ENCODE measurements around the gene SHISA5. TPM values are rescaled to one million over a fixed set of nuclear protein-coding genes. Genes with fewer than 3 reads are reported as not detected.

Gene SHISA5
- polyA plus RNA-seq, 3 donors = 147 to 266 (median 242) TPM

- Histone ChIP-seq H3K27ac (ENCODE audit: low read depth in 1 of 2, low read length in 2 of 2) (no peak overlapping the region), H3K27me3 (ENCODE audit: control insufficient read depth in 2 of 2, insufficient read depth in 2 of 2, low read length in 2 of 2) (no peaks in the 10 kb centered on the region), H3K9ac (ENCODE audit: insufficient read depth, low read length, poor library complexity, severe bottlenecking) (no peak overlapping the region), H3K4me2 (replicated peaks; ENCODE audit: extremely low read depth, low read length, poor library complexity, severe bottlenecking) (no peak overlapping the region), H3K36me3 (replicated peaks in 1 of 2; ENCODE audit: control insufficient read depth in 1 of 2, insufficient read depth in 2 of 2, low read length in 2 of 2) (peaks cover 53 to 82% of the 10 kb centered on the region in 2 donors), H4K20me1 (ENCODE audit: insufficient read depth, low read length) (peaks cover 8% of the 10 kb centered on the region), H2AFZ (ENCODE audit: insufficient read depth, low read depth, low read length, poor library complexity, severe bottlenecking) (no peak overlapping the region), H3K4me1 (ENCODE audit: control insufficient read depth in 1 of 2, insufficient read depth in 2 of 2, low read length in 2 of 2) (peaks cover 29 to 41% of the 10 kb centered on the region in 2 donors), H3K79me2 (ENCODE audit: insufficient read depth, low read length) (no peaks in the 10 kb centered on the region), H3K9me3 (replicated peaks in 1 of 2; ENCODE audit: control insufficient read depth in 1 of 2, insufficient read depth in 1 of 2, low read length in 2 of 2) (no peaks in the 10 kb centered on the region), H3K4me3 (replicated peaks in 1 of 3; ENCODE audit: low read depth in 2 of 3, low read length in 3 of 3) (no peak overlapping the region)
- Mint-ChIP-seq H3K4me3 (no peak overlapping the region), H3K4me1 (peaks cover 40% of the 10 kb centered on the region), H3K27me3 (ENCODE audit: low read depth in 3 of 3) (peaks cover 0 to 2% (median 0%) of the 10 kb centered on the region in 3 donors), H3K27ac (peak overlapping the region in 1 of 7 donors; percentile 36), H3K36me3 (peaks cover 69 to 92% of the 10 kb centered on the region in 2 donors), H3K9me3 (peaks cover 3 to 21% (median 6%) of the 10 kb centered on the region in 7 donors)
- TF ChIP-seq CTCF (IDR thresholded peaks at IDR 0.05) = no peak
- 100% methylated on average over 5 of the region's 5 CpGs for WGBS (ENCODE audit: insufficient coverage)
- intact Hi-C loops (cut with micrococcal nuclease) = no loop called here
- DNase-seq = no peak
Observed at GRCh38 chr3:48536785-48537184, 32.8 kb upstream of the SHISA5 start.

- no peaks in the 10 kb centered on the region for H3K79me2 ChIP-seq (ENCODE audit: insufficient read depth, low read length)
- no peak overlapping the region for H3K4me2 ChIP-seq (replicated peaks; ENCODE audit: extremely low read depth, low read length, poor library complexity, severe bottlenecking)
- no peak overlapping the region for H3K4me3 Mint-ChIP-seq
- peaks cover 68 to 89% of the 10 kb centered on the region in 2 donors for H3K36me3 Mint-ChIP-seq
- peaks cover 33 to 47% of the 10 kb centered on the region in 2 donors for H3K4me1 ChIP-seq (ENCODE audit: control insufficient read depth in 1 of 2, insufficient read depth in 2 of 2, low read length in 2 of 2)
- no peak overlapping the region for H3K27ac ChIP-seq (ENCODE audit: low read depth in 1 of 2, low read length in 2 of 2)
- H3K9me3 Mint-ChIP-seq = peaks cover 3 to 21% (median 6%) of the 10 kb centered on the region in 7 donors
- no peaks in the 10 kb centered on the region for H3K27me3 ChIP-seq (ENCODE audit: control insufficient read depth in 2 of 2, insufficient read depth in 2 of 2, low read length in 2 of 2)
- peaks cover 5% of the 10 kb centered on the region for H4K20me1 ChIP-seq (ENCODE audit: insufficient read depth, low read length)
- no peaks in the 10 kb centered on the region for H3K9me3 ChIP-seq (replicated peaks in 1 of 2; ENCODE audit: control insufficient read depth in 1 of 2, insufficient read depth in 1 of 2, low read length in 2 of 2)
- intact Hi-C loops (cut with micrococcal nuclease) = no loop called here
- H3K27ac Mint-ChIP-seq = peak overlapping the region in 4 of 7 donors; percentile 10 to 69 (median 38)
- no peak overlapping the region for H3K4me3 ChIP-seq (replicated peaks in 1 of 3; ENCODE audit: low read depth in 2 of 3, low read length in 3 of 3)
- H3K36me3 ChIP-seq (replicated peaks in 1 of 2; ENCODE audit: control insufficient read depth in 1 of 2, insufficient read depth in 2 of 2, low read length in 2 of 2) = peaks cover 53 to 75% of the 10 kb centered on the region in 2 donors
- H3K9ac ChIP-seq (ENCODE audit: insufficient read depth, low read length, poor library complexity, severe bottlenecking) = no peak overlapping the region
- 91% methylated on average over 15 of the region's 19 CpGs for WGBS (ENCODE audit: insufficient coverage)
- DNase-seq = no peak
- peaks cover 0 to 2% (median 0%) of the 10 kb centered on the region in 3 donors for H3K27me3 Mint-ChIP-seq (ENCODE audit: low read depth in 3 of 3)
- H3K4me1 Mint-ChIP-seq = peaks cover 43% of the 10 kb centered on the region
- TF ChIP-seq CTCF (IDR thresholded peaks at IDR 0.05) = no peak
- H2AFZ ChIP-seq (ENCODE audit: insufficient read depth, low read depth, low read length, poor library complexity, severe bottlenecking) = no peak overlapping the region
Observed at GRCh38 chr3:48536116-48536515, 32.1 kb upstream of the SHISA5 start.

Data from CD14-positive monocyte (primary cell).